ENCODE data around the gene HSPBP1.

HSPBP1 gene

DNA sequence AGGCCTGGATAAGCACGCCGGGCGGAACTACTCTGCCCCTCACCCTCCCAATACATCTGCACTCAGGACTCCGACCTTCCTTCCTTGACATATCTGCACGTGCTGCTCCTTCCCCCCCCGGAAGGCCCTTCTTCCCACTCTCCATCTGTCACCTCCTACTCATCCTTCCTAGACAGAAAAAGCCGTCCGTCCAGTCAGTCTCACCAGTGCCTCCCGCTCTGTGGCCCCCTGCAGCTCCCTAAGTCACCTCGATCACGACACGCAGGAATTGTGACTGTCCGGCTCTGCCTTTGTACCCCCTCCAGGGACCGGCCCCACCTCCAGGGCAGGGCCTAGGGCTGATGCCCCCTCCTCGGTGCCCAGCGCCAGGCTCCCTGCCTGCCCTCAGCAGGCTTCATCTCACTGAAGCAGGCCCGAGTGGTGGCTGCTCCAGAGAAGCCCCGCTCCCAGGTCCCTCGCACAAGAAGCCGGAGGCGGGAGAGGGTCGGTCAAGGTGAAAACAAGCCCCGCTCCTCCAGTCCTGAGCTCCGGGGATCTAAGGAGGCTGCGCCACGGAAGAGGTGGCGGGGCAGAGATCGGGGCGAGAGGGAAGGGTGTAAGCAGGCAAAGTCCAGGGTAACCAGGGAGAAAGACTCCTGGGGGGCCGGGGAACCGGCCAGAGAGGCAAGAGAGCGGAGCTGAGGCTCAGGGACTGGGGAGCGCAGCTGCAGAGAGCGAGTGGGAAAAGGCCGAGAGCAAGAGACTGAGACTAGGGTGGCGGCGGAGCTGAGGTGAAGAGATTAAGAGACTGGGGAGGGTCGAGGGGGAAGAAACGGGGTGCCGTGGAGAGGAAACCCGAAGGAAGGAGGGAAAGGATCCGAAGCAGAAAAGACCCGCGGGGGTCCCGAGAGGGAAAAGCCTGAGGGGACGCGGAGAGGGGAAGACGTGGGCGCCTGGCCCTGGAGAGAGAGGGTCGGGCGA lies 22.2 kb downstream of the HSPBP1 start:
- Histone ChIP-seq H2BK120ac (ENCODE audit: low read depth, low read length) (no peak overlapping the region), H3K36me3 (replicated peaks in 1 of 2; ENCODE audit: control insufficient read depth in 2 of 2, insufficient read depth in 2 of 2, low read length in 2 of 2) (peaks cover 0 to 24% of the 10 kb centered on the region in 2 donors), H3K79me1 (ENCODE audit: low read depth, low read length) (peaks cover 17% of the 10 kb centered on the region), H3K4ac (ENCODE audit: low read length) (no peak overlapping the region), H2AK5ac (ENCODE audit: low read depth, low read length) (no peak overlapping the region), H3K23ac (ENCODE audit: low read depth, low read length, poor library complexity) (peak overlapping the region; percentile 47), H3K27ac (replicated peaks; ENCODE audit: low read length) (no peak overlapping the region), H3K4me1 (ENCODE audit: control insufficient read depth in 2 of 2, insufficient read depth in 1 of 2, low read depth in 1 of 2, low read length in 2 of 2) (peaks cover 12 to 17% of the 10 kb centered on the region in 2 donors), H3K4me3 (ENCODE audit: low read length in 2 of 2) (peak overlapping the region; percentile 90 to 99), H3K27me3 (ENCODE audit: control insufficient read depth in 3 of 3, insufficient read depth in 3 of 3, low read depth in 1 of 3, low read length in 3 of 3) (no peaks in the 10 kb centered on the region), H4K91ac (ENCODE audit: low read depth, low read length, poor library complexity) (no peak overlapping the region), H2AFZ (ENCODE audit: low read length) (peak overlapping the region; percentile 88), H4K8ac (ENCODE audit: low read depth, low read length) (no peak overlapping the region), H3K9me3 (replicated peaks in 1 of 2; ENCODE audit: control insufficient read depth in 2 of 2, insufficient read depth in 1 of 2, low read depth in 1 of 2, low read length in 2 of 2) (no peaks in the 10 kb centered on the region), H2BK5ac (ENCODE audit: low read length) (peak overlapping the region; percentile 83), H2BK12ac (ENCODE audit: low read length) (no peak overlapping the region), H3K4me2 (ENCODE audit: insufficient read depth, low read length, poor library complexity, severe bottlenecking) (peak overlapping the region; percentile 81), H3K14ac (ENCODE audit: low read length) (peak overlapping the region; percentile 31), H3K18ac (ENCODE audit: low read length) (peak overlapping the region; percentile 70), H3K9ac (ENCODE audit: low read depth, low read length, poor library complexity) (peak overlapping the region; percentile 86), H2BK15ac (ENCODE audit: low read length) (no peak overlapping the region)
- WGBS, 2 donors (ENCODE audit: extremely low coverage in 2 of 2, insufficient read length in 2 of 2, insufficient replicate concordance in 1 of 2): no CpG with 5 or more reads among the region's 51 CpGs
- no peak for DNase-seq (ENCODE audit: low spot score)

DNA sequence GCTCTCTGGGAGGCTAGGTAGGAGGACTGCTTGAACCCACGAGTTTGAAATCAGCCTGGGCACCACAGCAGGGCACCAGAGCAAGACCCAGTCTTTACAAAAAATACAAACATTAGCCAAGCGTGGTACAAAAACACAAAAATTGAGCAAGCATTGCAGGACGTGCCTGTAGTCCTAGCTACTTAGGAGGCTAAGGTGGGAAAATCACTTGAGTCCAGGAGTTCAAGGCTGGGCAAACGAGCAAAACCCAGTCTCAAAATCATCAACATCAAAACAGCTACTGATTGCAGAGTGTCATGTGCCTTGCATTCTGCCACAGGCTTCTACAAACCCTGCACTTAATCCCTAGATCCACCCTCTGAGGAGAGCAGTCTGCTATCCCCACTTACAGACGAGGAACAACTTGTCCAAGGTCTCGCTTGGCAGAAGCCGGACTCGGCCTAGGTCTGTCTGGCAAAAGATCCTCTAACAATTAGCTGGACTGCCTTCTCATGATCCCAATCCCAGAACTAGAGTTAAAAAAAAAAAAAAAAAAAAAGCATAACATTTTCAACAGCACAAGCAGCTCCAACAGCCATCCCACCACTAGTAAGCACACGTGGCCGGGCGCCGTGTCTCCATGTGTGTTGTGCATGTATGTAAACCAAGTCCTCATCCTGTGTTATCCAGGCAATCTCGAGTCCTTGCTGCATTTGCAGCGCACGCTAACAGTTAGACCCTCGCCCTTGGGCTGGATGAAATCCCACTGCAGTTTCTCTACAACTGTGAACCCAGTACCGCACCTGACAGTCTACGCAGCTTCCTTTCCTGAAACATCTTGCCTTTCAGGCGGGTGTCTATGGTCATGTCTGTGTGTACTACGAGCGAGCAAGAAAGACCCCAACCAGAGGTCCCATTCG lies 23.1 kb downstream of the HSPBP1 start:
- Histone ChIP-seq H3K14ac (ENCODE audit: low read length) (no peak overlapping the region), H3K27me3 (ENCODE audit: control insufficient read depth in 3 of 3, insufficient read depth in 3 of 3, low read depth in 1 of 3, low read length in 3 of 3) (no peaks in the 10 kb centered on the region), H2BK5ac (ENCODE audit: low read length) (no peak overlapping the region), H2AFZ (ENCODE audit: low read length) (no peak overlapping the region), H2AK5ac (ENCODE audit: low read depth, low read length) (no peak overlapping the region), H4K8ac (ENCODE audit: low read depth, low read length) (no peak overlapping the region), H2BK12ac (ENCODE audit: low read length) (no peak overlapping the region), H3K9ac (ENCODE audit: low read depth, low read length, poor library complexity) (no peak overlapping the region), H3K23ac (ENCODE audit: low read depth, low read length, poor library complexity) (no peak overlapping the region), H3K4me3 (ENCODE audit: low read length in 2 of 2) (peak overlapping the region in 1 of 2 donors; percentile 90), H3K4me1 (ENCODE audit: control insufficient read depth in 2 of 2, insufficient read depth in 1 of 2, low read depth in 1 of 2, low read length in 2 of 2) (peaks cover 12 to 17% of the 10 kb centered on the region in 2 donors), H3K4me2 (ENCODE audit: insufficient read depth, low read length, poor library complexity, severe bottlenecking) (peak overlapping the region; percentile 81), H3K36me3 (replicated peaks in 1 of 2; ENCODE audit: control insufficient read depth in 2 of 2, insufficient read depth in 2 of 2, low read length in 2 of 2) (peaks cover 0 to 26% of the 10 kb centered on the region in 2 donors), H2BK15ac (ENCODE audit: low read length) (no peak overlapping the region), H3K9me3 (replicated peaks in 1 of 2; ENCODE audit: control insufficient read depth in 2 of 2, insufficient read depth in 1 of 2, low read depth in 1 of 2, low read length in 2 of 2) (no peaks in the 10 kb centered on the region), H2BK120ac (ENCODE audit: low read depth, low read length) (no peak overlapping the region), H4K91ac (ENCODE audit: low read depth, low read length, poor library complexity) (no peak overlapping the region), H3K4ac (ENCODE audit: low read length) (no peak overlapping the region), H3K27ac (replicated peaks; ENCODE audit: low read length) (no peak overlapping the region), H3K79me1 (ENCODE audit: low read depth, low read length) (peaks cover 17% of the 10 kb centered on the region), H3K18ac (ENCODE audit: low read length) (no peak overlapping the region)
- WGBS, 2 donors (ENCODE audit: extremely low coverage in 2 of 2, insufficient read length in 2 of 2, insufficient replicate concordance in 1 of 2): no CpG with 5 or more reads among the region's 22 CpGs
- no peak for DNase-seq (ENCODE audit: low spot score)

DNA sequence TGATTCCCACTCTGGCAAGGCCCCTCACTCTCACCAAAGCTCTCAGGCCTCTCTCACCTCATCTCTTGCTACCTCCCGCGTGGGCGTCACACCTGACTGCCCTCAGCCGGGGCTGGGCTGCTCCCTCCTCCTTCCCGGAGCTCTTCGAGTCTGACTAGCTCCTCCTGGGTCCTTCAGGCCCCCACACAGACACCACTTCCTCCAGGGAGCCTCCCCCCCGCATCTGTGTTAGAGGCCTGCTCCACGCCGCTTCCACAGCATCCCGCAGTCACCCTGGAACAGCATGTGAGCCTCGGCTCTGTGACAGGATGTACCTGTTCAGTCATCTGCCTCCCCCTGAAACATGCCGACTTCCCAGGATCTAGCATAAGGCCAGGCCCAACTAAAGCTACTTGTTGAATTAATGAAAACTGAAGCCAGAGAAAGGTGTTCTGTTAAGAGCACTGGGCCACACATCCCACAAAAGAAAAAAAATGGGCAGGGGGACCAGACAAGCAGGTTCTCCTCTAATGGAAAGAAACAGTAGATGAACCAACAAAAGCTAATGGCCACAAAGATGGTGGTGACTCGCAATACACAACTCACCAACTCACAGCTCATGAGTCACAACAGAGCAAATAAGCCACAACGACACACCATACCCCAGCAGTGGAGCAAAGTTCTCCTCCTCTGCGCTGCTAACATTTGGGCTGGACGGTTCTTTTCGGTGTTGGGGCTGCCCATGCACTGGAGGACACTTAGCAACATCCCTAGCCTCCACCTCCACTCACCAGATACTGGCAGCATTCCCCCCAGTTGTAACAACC lies 24.1 kb downstream of the HSPBP1 start:
- no peak for DNase-seq (ENCODE audit: low spot score)
- no peaks in the 10 kb centered on the region for H3K9me3 ChIP-seq (replicated peaks in 1 of 2; ENCODE audit: control insufficient read depth in 2 of 2, insufficient read depth in 1 of 2, low read depth in 1 of 2, low read length in 2 of 2)
- H3K14ac ChIP-seq (ENCODE audit: low read length): no peak overlapping the region
- no peak overlapping the region for H2AK5ac ChIP-seq (ENCODE audit: low read depth, low read length)
- H4K8ac ChIP-seq (ENCODE audit: low read depth, low read length): no peak overlapping the region
- peak overlapping the region; percentile 45 for H3K9ac ChIP-seq (ENCODE audit: low read depth, low read length, poor library complexity)
- no peak overlapping the region for H3K4me2 ChIP-seq (ENCODE audit: insufficient read depth, low read length, poor library complexity, severe bottlenecking)
- H3K4ac ChIP-seq (ENCODE audit: low read length): no peak overlapping the region
- no peak overlapping the region for H2BK120ac ChIP-seq (ENCODE audit: low read depth, low read length)
- H2BK15ac ChIP-seq (ENCODE audit: low read length): no peak overlapping the region
- H3K27ac ChIP-seq (replicated peaks; ENCODE audit: low read length): no peak overlapping the region
- no peaks in the 10 kb centered on the region for H3K27me3 ChIP-seq (ENCODE audit: control insufficient read depth in 3 of 3, insufficient read depth in 3 of 3, low read depth in 1 of 3, low read length in 3 of 3)
- H2AFZ ChIP-seq (ENCODE audit: low read length): no peak overlapping the region
- no peak overlapping the region for H2BK12ac ChIP-seq (ENCODE audit: low read length)
- H4K91ac ChIP-seq (ENCODE audit: low read depth, low read length, poor library complexity): no peak overlapping the region
- peaks cover 0 to 30% of the 10 kb centered on the region in 2 donors for H3K36me3 ChIP-seq (replicated peaks in 1 of 2; ENCODE audit: control insufficient read depth in 2 of 2, insufficient read depth in 2 of 2, low read length in 2 of 2)
- H3K79me1 ChIP-seq (ENCODE audit: low read depth, low read length): peaks cover 21% of the 10 kb centered on the region
- WGBS, 2 donors (ENCODE audit: extremely low coverage in 2 of 2, insufficient read length in 2 of 2, insufficient replicate concordance in 1 of 2): no CpG with 5 or more reads among the region's 17 CpGs
- no peak overlapping the region for H3K23ac ChIP-seq (ENCODE audit: low read depth, low read length, poor library complexity)
- H2BK5ac ChIP-seq (ENCODE audit: low read length): no peak overlapping the region
- H3K4me3 ChIP-seq (ENCODE audit: low read length in 2 of 2): peak overlapping the region in 1 of 2 donors; percentile 5
- peaks cover 12 to 17% of the 10 kb centered on the region in 2 donors for H3K4me1 ChIP-seq (ENCODE audit: control insufficient read depth in 2 of 2, insufficient read depth in 1 of 2, low read depth in 1 of 2, low read length in 2 of 2)
- no peak overlapping the region for H3K18ac ChIP-seq (ENCODE audit: low read length)
